ENCODE measurements around the gene FAM90A26. TPM values are rescaled to one million over a fixed set of nuclear protein-coding genes. Genes with fewer than 3 reads are reported as not detected.
A peak's percentile ranks its signal among the peaks of the same experiment; 100 is the strongest.
"Not testable (repeated sequence)": the region's sequence is repeated elsewhere in the genome, so short reads cannot be mapped to it uniquely, and the experiment has no call there.

The FAM90A26 gene, protein sequence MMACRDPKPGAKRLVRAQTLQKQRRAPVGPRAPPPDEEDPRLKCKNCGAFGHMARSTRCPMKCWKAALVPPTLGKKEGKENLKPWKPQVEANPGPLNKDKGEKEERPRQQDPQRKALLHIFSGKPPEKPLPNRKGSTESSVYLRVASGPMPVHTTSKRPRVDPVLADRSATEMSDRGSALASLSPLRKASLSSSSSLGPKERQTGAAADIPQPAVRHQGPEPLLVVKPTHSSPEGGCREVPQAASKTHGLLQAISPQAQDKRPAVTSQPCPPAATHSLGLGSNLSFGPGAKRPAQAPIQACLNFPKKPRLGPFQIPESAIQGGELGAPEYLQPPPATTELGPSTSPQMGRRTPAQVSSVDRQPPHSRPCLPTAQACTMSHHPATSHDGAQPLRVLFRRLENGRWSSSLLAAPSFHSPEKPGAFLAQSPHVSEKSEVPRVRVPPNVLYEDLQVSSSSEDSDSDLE
- not detected for total RNA-seq
- long read RNA-seq: 0 reads

DNA sequence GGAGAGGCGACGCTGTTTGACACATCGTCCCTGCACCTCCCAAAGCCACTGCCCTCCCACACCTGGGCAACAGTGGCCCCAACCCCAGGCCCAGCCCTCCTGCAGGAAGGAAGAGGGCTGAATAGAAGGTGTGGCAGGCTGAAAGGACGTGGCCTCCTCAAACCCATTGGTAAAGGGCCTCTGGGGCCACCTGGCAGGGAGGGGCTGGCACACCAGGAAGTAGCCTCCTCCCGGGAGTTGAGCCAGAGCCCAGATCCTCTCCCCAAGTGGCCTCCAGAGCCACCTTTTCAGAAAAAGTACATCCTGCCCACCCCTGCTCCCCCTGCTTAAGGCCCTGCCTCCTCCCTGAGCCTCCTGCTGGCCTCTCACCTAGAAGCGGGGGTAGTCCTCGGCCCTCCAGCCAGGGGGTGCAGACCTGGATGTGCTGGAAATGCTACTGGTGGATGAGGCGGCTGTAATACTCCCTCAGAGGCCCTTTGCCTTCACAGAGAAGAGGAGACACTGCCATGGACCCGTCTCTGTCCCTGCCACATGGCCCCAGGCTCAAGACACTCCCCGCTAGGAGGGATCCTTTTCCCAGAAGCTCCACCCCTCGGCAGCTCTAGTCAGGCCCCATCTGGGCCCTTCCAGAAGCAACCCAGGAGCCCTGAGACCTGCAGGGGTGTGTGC lies at the start of gene FAM90A26:
TSS of gene FAM90A26 (plus strand) at position 619 of the 669 bp plus-strand sequence. CDS start 2,764 bp downstream, outside the sequence.
- DNase-seq; H3K36me3 ChIP-seq; H3K4me1 ChIP-seq; H3K27ac ChIP-seq; ATAC-seq; intact Hi-C loops (cut with DNase I); H3K4me3 ChIP-seq; H3K27me3 ChIP-seq; H3K9me3 ChIP-seq: not testable (repeated sequence)
- WGBS (ENCODE audit: insufficient coverage, low coverage, low lambda C conversion rate, missing lambda C conversion rate): no CpG with 5 or more reads among the region's 11 CpGs

DNA sequence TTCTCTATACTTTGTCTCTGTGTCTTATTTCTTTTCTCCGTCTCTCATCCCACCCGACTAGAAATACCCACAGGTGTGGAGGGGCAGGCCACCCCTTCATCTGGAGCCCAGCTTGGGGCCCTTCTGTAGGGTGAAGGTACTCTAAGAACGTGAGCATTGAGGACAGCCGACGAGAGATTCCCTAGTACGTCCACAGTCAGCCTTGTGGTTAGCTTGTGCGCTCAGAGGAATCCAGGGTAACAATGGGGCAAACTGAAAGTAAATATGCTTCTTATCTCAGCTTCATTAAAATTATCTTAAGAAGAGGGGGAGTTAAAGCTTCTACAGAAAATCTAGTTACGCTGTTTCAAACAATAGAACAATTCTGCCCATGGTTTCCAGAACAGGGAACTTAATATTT lies 47.5 kb upstream of the FAM90A26 start:
- WGBS (ENCODE audit: insufficient coverage, low coverage, low lambda C conversion rate, missing lambda C conversion rate): 29% methylated on average over 8 of the region's 8 CpGs
- H3K4me1 ChIP-seq; H3K27me3 ChIP-seq; H3K36me3 ChIP-seq; intact Hi-C loops (cut with DNase I); H3K27ac ChIP-seq; DNase-seq; H3K9me3 ChIP-seq; ATAC-seq; H3K4me3 ChIP-seq: not testable (repeated sequence)

DNA sequence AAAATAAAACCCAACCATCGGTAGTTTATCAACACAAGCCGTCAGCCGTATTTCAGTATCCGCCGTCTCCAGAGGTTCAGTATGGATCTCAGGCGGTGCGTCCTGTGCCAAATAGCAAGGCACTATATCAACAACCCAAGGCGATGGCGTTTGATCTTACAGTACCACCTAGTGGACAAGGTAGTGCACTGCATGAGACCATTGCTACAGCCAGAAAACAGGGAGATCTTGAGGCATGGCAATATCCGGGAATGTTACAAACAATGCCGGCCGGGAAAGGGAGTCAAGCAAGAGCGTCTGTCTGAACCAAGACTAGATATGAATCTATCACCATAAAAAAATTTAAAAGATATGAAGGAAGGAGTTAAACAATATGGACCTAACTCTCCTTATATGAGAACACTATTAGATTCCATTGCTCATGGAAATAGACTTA lies 46.6 kb upstream of the FAM90A26 start:
- H3K4me3 ChIP-seq; intact Hi-C loops (cut with DNase I); H3K27ac ChIP-seq; H3K36me3 ChIP-seq; H3K4me1 ChIP-seq; H3K9me3 ChIP-seq; H3K27me3 ChIP-seq: not testable (repeated sequence)
- TF ChIP-seq, protein P1, sequence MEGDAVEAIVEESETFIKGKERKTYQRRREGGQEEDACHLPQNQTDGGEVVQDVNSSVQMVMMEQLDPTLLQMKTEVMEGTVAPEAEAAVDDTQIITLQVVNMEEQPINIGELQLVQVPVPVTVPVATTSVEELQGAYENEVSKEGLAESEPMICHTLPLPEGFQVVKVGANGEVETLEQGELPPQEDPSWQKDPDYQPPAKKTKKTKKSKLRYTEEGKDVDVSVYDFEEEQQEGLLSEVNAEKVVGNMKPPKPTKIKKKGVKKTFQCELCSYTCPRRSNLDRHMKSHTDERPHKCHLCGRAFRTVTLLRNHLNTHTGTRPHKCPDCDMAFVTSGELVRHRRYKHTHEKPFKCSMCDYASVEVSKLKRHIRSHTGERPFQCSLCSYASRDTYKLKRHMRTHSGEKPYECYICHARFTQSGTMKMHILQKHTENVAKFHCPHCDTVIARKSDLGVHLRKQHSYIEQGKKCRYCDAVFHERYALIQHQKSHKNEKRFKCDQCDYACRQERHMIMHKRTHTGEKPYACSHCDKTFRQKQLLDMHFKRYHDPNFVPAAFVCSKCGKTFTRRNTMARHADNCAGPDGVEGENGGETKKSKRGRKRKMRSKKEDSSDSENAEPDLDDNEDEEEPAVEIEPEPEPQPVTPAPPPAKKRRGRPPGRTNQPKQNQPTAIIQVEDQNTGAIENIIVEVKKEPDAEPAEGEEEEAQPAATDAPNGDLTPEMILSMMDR (IDR thresholded peaks at IDR 0.05): peak; percentile 81 to 99 (median 84)
- peak; percentile 58 to 84 (median 72) for ATAC-seq
- DNase-seq: peak in 1 of 3 donors; percentile 62
- 0% methylated on average over 13 of the region's 13 CpGs for WGBS (ENCODE audit: insufficient coverage, low coverage, low lambda C conversion rate, missing lambda C conversion rate)

DNA sequence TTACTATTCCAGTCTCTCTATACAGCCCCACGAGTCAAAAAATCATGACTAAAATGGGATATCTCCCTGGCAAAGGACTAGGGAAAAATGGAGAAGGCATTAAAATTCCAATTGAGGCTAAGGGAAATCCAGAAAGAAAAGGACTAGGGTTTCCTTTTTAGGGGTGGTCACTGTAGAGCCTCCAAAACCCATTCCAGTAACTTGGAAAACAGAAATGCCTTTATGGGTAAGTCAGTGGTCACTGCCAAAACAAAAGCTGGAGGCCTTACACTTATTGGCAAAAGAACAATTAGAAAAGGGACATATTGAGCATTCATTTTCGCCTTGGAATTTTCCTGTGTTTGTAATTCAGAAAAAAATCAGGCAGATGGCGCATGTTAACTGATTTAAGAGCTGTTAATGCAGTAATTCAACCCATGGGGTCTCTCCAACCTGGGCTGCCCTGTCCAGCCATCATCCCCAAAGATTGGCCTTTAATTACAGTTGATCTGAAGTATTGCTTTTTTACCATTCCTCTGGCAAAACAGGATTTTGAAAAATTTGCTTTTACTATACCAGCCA lies 44.5 kb upstream of the FAM90A26 start:
- H3K9me3 ChIP-seq; DNase-seq; ATAC-seq; intact Hi-C loops (cut with DNase I); H3K27me3 ChIP-seq; H3K36me3 ChIP-seq; H3K4me1 ChIP-seq; H3K27ac ChIP-seq; H3K4me3 ChIP-seq: not testable (repeated sequence)
- 63% methylated on average over 3 of the region's 3 CpGs for WGBS (ENCODE audit: insufficient coverage, low coverage, low lambda C conversion rate, missing lambda C conversion rate)

DNA sequence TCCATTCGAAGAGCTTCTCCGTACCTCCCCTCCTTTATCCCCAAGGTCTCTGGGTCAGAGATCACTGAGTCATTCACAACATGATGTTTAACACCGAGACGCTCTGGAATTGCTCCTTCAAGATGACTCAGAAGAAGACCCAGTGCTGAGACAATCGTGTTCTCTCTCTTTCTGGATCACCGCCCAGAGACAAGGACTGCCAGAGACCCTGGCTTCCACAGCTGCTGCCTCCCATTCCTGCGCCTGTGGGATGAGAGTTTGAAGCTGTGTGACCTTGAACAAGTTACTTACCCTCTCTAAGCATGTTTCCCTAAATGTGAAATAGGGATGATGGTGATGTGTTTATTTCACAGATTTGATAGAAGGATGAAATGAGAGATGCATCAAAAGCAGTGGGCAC lies 38.8 kb upstream of the FAM90A26 start:
- H3K27ac ChIP-seq; H3K4me3 ChIP-seq; H3K4me1 ChIP-seq; ATAC-seq; DNase-seq; H3K36me3 ChIP-seq; H3K9me3 ChIP-seq; H3K27me3 ChIP-seq; intact Hi-C loops (cut with DNase I): not testable (repeated sequence)
- WGBS (ENCODE audit: insufficient coverage, low coverage, low lambda C conversion rate, missing lambda C conversion rate): 66% methylated on average over 6 of the region's 7 CpGs

DNA sequence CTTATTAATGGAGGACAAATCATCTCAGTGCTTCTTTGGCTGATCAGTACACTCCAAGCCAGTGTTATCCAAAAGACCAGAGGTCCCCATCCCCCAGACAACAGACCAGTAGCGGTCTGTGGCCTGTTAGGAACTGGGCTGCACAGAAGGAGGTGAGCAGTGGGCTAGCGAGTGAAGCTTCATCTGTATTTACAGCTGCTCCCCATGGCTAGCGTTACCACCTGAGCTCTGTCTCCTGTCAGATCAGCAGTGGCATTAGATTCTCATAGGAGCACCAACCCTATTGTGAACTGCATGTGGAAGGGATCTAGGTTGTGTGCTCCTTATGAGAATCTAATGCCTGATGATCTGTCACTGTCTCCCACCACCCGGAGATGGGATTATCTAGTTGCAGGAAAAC lies 37.4 kb upstream of the FAM90A26 start:
- ATAC-seq; H3K27me3 ChIP-seq; H3K27ac ChIP-seq; DNase-seq; H3K9me3 ChIP-seq; intact Hi-C loops (cut with DNase I); H3K4me1 ChIP-seq; H3K36me3 ChIP-seq; H3K4me3 ChIP-seq: not testable (repeated sequence)
- 70% methylated on average over 2 of the region's 4 CpGs for WGBS (ENCODE audit: insufficient coverage, low coverage, low lambda C conversion rate, missing lambda C conversion rate)

DNA sequence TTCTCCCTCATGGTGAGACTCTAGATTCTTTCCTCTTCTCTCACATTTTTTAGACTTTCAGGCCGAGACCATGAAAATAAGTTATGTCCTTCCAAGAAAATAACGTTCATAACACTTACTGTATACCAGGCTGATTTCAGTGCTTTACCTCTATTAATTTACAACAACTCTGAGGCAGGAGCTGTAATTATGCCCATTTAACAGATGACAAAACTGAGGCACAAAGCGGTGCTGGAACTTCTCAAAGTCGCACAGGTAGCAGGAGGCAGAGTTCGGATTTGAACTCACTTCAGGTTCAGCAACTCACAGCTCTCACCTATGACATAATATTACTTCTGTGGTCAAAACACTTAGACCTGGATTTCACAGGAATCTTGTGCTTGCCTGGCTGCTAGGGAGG lies 36.2 kb upstream of the FAM90A26 start:
- DNase-seq; H3K9me3 ChIP-seq; H3K27ac ChIP-seq; H3K4me1 ChIP-seq; H3K36me3 ChIP-seq; ATAC-seq; intact Hi-C loops (cut with DNase I); H3K27me3 ChIP-seq; H3K4me3 ChIP-seq: not testable (repeated sequence)
- 80% methylated on average over 5 of the region's 5 CpGs for WGBS (ENCODE audit: insufficient coverage, low coverage, low lambda C conversion rate, missing lambda C conversion rate)

DNA sequence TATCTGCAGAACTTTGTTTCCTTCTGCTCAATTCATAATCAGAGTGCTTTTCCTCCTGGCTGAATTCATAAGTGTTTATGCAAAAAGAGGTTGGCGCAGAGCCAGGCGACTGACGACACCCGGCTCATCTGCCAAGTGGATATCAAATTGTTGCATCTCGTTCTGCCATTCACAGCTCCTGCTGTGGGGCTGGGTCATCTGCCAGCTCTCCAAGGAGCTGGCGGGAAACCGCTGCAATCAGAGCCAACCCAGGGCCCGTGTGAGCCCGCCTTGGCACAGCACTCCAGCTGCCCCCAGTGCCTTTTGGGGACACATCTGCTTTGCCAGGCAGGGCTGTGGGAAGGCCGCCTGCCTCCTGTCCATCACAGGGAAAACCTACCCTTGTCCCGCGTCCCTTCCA lies 35.7 kb upstream of the FAM90A26 start:
- ATAC-seq; H3K36me3 ChIP-seq; intact Hi-C loops (cut with DNase I); H3K4me1 ChIP-seq; H3K9me3 ChIP-seq; H3K27ac ChIP-seq; H3K27me3 ChIP-seq; H3K4me3 ChIP-seq: not testable (repeated sequence)
- 56% methylated on average over 7 of the region's 12 CpGs for WGBS (ENCODE audit: insufficient coverage, low coverage, low lambda C conversion rate, missing lambda C conversion rate)
- peak in 1 of 3 donors; percentile 41 for DNase-seq

DNA sequence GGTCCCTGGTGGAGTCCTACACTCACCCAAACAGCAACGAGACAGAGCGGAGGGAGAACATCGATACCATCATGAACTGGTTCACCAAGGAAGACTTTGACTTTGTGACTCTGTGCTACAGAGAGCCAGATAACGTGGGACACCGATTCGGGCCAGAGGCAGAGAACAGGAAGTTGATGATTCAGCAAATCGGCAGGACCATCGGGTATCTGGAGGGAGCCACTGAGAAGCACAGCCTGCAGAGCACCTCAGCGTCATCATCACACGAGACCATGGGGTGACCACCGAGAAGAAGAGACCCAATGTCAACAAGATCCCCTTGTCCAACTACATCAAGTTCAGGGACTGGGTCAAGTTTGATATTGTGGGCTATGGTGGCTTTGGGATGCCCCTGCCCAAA lies 29.2 kb upstream of the FAM90A26 start:
- DNase-seq; intact Hi-C loops (cut with DNase I); ATAC-seq; H3K36me3 ChIP-seq; H3K4me3 ChIP-seq; H3K27ac ChIP-seq; H3K9me3 ChIP-seq; H3K27me3 ChIP-seq; H3K4me1 ChIP-seq: not testable (repeated sequence)
- WGBS (ENCODE audit: insufficient coverage, low coverage, low lambda C conversion rate, missing lambda C conversion rate): 88% methylated on average over 5 of the region's 11 CpGs

DNA sequence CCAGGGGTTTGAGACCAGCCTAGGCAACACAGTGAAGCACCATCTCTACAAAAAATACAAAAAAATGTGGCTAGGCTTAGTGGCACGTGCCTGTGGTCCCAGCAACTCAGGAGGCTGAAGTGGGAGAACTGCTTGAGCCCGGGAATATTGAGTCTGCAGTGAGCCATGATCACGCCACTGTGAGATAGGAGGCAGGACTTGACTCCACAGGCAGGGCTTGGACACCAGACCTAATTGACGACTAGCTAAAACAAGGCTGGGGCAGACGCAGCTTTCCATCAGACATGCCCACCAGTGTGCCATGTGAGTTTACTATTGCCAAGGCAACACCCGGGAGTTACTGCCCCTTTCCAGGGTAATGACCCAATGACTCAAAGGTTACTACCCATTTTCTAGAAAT lies 27.4 kb upstream of the FAM90A26 start:
- H3K36me3 ChIP-seq; intact Hi-C loops (cut with DNase I); H3K27me3 ChIP-seq; H3K9me3 ChIP-seq; ATAC-seq; H3K4me1 ChIP-seq; H3K27ac ChIP-seq; DNase-seq; H3K4me3 ChIP-seq: not testable (repeated sequence)
- WGBS (ENCODE audit: insufficient coverage, low coverage, low lambda C conversion rate, missing lambda C conversion rate): 100% methylated on average over 1 of the region's 6 CpGs
